ENCODE results near the gene CEP350.

Gene CEP350

DNA sequence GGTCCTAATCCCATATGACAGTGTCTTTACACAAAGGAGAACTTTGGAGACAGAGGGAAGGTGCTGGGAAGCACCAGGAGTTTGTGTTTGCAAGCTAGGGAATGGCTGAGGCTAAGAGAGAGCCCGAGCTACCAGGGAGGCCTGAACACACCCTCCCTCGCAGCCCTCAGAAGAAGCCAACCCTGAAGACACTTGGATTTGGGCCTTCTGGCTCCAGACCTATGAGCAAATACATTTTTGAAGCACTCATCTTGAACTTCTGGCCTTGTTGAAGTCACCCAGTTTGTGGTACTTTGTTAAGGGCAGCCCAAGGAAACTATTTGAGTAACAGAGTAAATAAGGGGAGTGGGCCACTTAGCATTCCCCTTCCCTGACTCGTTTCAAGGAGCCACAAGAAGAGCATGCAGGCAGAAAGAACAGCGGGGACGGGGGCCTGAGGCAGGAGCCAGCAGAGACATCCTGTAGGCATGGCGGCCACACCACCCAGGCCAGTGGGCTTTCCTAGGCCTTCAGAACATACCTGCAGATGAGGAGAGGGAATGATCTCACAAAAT is 186.8 kb downstream of the CEP350 start:
- TF ChIP-seq ZFX (IDR thresholded peaks at IDR 0.05; ENCODE audit: borderline replicate concordance): no peak
- TF ChIP-seq, protein P1, sequence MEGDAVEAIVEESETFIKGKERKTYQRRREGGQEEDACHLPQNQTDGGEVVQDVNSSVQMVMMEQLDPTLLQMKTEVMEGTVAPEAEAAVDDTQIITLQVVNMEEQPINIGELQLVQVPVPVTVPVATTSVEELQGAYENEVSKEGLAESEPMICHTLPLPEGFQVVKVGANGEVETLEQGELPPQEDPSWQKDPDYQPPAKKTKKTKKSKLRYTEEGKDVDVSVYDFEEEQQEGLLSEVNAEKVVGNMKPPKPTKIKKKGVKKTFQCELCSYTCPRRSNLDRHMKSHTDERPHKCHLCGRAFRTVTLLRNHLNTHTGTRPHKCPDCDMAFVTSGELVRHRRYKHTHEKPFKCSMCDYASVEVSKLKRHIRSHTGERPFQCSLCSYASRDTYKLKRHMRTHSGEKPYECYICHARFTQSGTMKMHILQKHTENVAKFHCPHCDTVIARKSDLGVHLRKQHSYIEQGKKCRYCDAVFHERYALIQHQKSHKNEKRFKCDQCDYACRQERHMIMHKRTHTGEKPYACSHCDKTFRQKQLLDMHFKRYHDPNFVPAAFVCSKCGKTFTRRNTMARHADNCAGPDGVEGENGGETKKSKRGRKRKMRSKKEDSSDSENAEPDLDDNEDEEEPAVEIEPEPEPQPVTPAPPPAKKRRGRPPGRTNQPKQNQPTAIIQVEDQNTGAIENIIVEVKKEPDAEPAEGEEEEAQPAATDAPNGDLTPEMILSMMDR (IDR thresholded peaks at IDR 0.05): no peak
- no peak overlapping the region for H3K27ac ChIP-seq

DNA sequence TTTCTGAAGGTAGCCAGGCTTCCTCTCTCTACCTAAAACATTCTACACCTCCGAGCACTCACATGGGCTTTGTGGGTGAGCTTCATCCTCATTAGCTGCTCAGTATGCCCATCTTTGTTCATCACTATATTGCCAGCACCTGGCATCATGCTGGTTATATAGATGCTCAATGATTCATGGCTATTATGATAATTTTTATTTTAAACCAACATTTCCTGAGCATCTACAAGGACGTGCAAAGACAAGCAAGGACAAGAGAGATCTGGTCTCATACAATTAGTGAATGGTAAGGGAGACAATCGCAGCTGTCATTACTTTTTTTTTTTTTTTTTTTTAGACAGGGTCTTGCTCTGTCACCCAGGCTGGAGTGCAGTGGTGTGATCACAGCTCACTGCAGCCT is 188.7 kb downstream of the CEP350 start:
- TF ChIP-seq, protein P1 (IDR thresholded peaks at IDR 0.05): no peak
- TF ChIP-seq ZFX (IDR thresholded peaks at IDR 0.05; ENCODE audit: borderline replicate concordance): no peak
- no peak overlapping the region for H3K27ac ChIP-seq

DNA sequence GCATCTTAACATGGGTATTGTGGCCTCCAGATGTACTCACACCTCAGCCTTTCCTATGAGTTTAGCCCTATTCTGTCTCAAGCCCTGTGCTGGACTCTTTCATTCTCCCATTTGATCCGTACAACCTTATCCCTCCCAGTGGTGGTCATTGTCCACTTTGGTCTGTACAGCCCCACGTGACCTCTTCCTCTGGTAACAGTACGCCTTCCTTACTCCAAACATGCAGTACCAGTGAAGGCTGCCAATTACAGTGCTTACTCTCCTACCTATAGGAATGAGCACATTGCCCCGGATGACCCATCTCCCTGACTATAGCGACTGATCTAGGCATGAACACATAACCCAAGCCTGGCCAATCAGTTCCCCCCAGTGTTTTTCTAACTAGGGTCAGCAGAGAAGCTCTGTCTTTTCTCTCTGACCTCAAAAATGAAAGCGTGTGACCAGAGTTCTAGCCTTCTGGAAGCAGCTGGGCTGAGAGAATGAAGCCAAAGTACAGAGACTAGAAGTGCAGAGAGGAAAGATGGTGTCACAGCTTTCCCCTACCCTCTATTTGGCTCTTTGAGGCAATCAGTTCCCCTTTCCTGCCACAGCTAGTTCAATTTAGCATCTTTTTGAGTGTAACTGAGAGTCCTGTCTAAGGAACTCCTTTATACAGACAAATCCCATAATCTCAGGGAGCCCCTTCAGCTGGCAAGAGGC is 190.2 kb downstream of the CEP350 start:
- no peak overlapping the region for H3K27ac ChIP-seq
- TF ChIP-seq ZFX (IDR thresholded peaks at IDR 0.05; ENCODE audit: borderline replicate concordance): no peak
- TF ChIP-seq, protein P1 (IDR thresholded peaks at IDR 0.05): no peak

DNA sequence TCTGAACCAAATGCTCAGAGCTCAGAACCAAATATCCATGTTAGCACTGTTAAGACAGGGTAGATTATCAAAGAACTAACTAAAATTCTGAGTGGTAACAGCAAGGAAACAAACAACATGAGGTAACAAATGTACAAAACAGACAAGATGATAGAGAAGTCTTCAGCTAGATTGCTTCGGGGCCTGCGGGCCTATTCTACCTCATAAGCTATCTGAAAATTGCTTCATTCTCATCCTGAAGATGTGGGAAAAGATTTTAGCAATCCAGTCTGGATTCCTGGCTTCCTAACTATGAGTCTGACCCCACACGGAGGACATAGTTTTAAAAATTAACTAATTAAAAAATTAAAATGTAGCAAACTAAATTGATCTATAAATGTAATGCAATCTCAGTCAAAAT is 190.8 kb downstream of the CEP350 start:
- TF ChIP-seq, protein P1 (IDR thresholded peaks at IDR 0.05): no peak
- no peak for TF ChIP-seq ZFX (IDR thresholded peaks at IDR 0.05; ENCODE audit: borderline replicate concordance)

DNA sequence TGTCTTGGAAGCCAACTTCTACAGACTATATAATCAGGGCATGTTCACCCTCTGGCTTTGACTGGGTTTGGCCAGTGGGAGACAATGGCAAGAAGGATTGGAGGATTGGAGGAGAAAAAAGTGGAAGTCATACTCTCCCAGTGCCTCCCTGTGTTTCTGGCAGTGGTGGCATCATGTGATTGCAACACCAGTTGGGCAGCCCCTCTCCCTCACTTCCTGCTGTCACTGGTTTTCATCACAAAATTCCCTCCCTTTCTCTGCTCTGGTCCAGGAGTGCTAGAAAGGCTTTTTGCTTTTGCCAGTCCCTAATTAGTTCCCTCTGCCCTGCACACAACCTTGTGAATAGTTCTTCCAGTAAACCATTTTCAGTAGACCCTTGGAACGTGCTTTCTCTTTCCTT is 196.4 kb downstream of the CEP350 start:
- TF ChIP-seq, protein P1 (IDR thresholded peaks at IDR 0.05): no peak
- no peak for TF ChIP-seq ZFX (IDR thresholded peaks at IDR 0.05; ENCODE audit: borderline replicate concordance)
- H3K27ac ChIP-seq: no peak overlapping the region

More for the DNA sequence above, 190.8 kb downstream of the CEP350 start:
- H3K27ac ChIP-seq: no peak overlapping the region

DNA sequence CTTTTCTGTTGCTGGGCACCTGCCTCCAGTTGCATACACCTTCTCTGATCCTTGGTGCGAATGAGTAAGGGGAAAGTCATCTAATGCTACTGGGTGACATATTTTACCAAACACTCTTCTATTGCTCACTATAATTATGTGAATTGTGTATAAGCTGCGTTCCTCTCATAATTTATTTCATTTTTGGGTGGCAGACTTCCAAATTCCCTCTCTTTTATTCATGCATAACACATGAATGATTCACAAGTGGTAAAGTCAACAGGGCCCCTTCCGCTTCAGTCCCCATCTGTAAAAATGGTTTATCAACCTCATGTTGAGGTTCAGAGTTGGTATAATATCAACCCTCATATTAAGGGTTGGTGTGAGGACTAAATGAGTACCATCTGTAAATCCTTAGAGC is 196.9 kb downstream of the CEP350 start:
- H3K27ac ChIP-seq: no peak overlapping the region
- TF ChIP-seq ZFX (IDR thresholded peaks at IDR 0.05; ENCODE audit: borderline replicate concordance): no peak
- TF ChIP-seq, protein P1 (IDR thresholded peaks at IDR 0.05): no peak

DNA sequence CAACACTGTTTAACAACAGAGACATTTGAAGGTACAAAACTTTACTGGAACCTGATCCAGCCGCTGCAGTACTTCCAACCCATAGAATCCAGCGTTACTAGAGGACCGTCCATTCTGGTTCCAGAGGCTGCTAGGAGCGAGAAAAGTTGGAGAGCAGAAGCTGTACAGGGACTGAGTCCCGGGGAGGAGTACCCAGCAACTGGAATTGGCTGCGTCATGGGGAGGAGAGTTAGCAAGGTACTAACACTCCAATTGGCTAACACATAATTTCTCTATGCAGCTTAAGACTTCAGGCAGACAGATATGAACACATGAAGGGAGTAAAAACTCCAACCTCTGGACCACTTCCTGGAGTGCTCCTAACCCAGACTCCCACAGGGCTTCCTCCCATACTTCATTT is 198.0 kb downstream of the CEP350 start:
- H3K27ac ChIP-seq: no peak overlapping the region

More for the DNA sequence above, 198.0 kb downstream of the CEP350 start:
- TF ChIP-seq, protein P1 (IDR thresholded peaks at IDR 0.05): no peak
- TF ChIP-seq ZFX (IDR thresholded peaks at IDR 0.05; ENCODE audit: borderline replicate concordance): no peak
